HCT116 (cell line): ENCODE data around the gene NEDD4L. TPM values are rescaled to one million over a fixed set of nuclear protein-coding genes. Genes with fewer than 3 reads are reported as not detected.

ENCODE experiments used
- ATAC-seq: fragments of 200-7000 bp; cut with Tn5 transposase; 2 replicates; pipeline ENCODE4 v1.9.1; 2020; ENCODE audit warnings: mild to moderate bottlenecking, moderate library complexity
- BruUV-seq: library from RNA; stranded (reverse); fragments of 400-500 nt; replicated peaks from 2 replicates; lab custom pipeline; 2021; lab: Mats Ljungman, UMichigan
- CTCF ChIA-PET: fragments of 300-600 bp; sonication (Branson Sonifier 250); formaldehyde crosslinking; loops from one replicate; lab custom pipeline; 2021; ENCODE audit warnings: antibody characterized with exemption; lab: Charles Lee
- POLR2A ChIA-PET: fragments of 300-600, 350-600 bp; sonication (Branson Sonifier 250); formaldehyde crosslinking; loops from one replicate; lab custom pipeline; 2021; ENCODE audit warnings: antibody characterized with exemption; lab: Charles Lee
- RAD21 ChIA-PET, 2 experiments: fragments of 300-600 bp; sonication (Branson Sonifier 250); formaldehyde crosslinking; loops; one replicate each; lab custom pipeline; 2023; ENCODE audit warnings: low total read pairs in 2 of 2; ENCODE audit not compliant: uncharacterized antibody in 2 of 2, unreplicated experiment in 2 of 2, low non-redundant PET in 1 of 2; lab: Charles Lee
- DNase-seq: peaks from one replicate; pipeline ENCODE4 v3.0.0-alpha.2; 2010; ENCODE audit warnings: low read depth, low spot score
- H2AFZ ChIP-seq: fragments of 200-600 bp; shearing (Covaris generic), sonication (generic); 2 replicates; pipeline ENCODE4 v1.6.1; 2017; ENCODE audit warnings: low read depth, mixed run types, mixed read lengths, antibody characterized with exemption, low read length; ENCODE audit not compliant: poor library complexity, severe bottlenecking
- H3K27ac ChIP-seq: 2 replicates; pipeline ENCODE4 v1.5.1; 2012; ENCODE audit warnings: low read depth, low read length
- H3K27me3 ChIP-seq: fragments of 200-600 bp; sonication (generic); 2 replicates; pipeline ENCODE4 v1.6.1; 2016; ENCODE audit warnings: mixed run types, low read length, mixed read lengths; ENCODE audit not compliant: insufficient read depth
- H3K36me3 ChIP-seq, 2 experiments: fragments of 200-500 bp in 1 of 2; fragments of 200-600 bp in 1 of 2; sonication (Bioruptor generic) in 1 of 2; sonication (generic) in 1 of 2; 2 replicates each; pipeline versions ENCODE4 v1.5.1 to v1.6.1; 2014 to 2016; ENCODE audit warnings: low read length in 2 of 2, inconsistent platforms in 1 of 2, mixed read lengths in 1 of 2, mixed run types in 1 of 2; ENCODE audit not compliant: insufficient read depth in 2 of 2, control insufficient read depth in 1 of 2
- H3K4me1 ChIP-seq, 2 experiments: fragments of 200-600 bp in 1 of 2; sonication (generic) in 1 of 2; 2 replicates each; pipeline versions ENCODE4 v1.5.1 to v1.6.1; 2012 to 2017; ENCODE audit warnings: low read length in 2 of 2, inconsistent platforms in 1 of 2, mild to moderate bottlenecking in 1 of 2, mixed read lengths in 1 of 2, mixed run types in 1 of 2, moderate library complexity in 1 of 2; ENCODE audit not compliant: insufficient read depth in 2 of 2, control insufficient read depth in 1 of 2
- H3K4me2 ChIP-seq: fragments of 200-600 bp; sonication (generic); 2 replicates; pipeline ENCODE4 v1.6.1; 2017; ENCODE audit warnings: mixed run types, low read length, mixed read lengths
- H3K4me3 ChIP-seq, 2 experiments: fragments of 200-600 bp in 1 of 2; sonication (generic) in 1 of 2; replicated peaks in 1 of 2; 2 replicates each; pipeline ENCODE4 v1.5.1; 2011 to 2016; ENCODE audit warnings: low read length in 2 of 2, control low read depth in 1 of 2, low read depth in 1 of 2, mild to moderate bottlenecking in 1 of 2, mixed read lengths in 1 of 2, mixed run types in 1 of 2
- H3K79me2 ChIP-seq: fragments of 200-600 bp; sonication (generic); 2 replicates; pipeline ENCODE4 v1.6.1; 2017; ENCODE audit warnings: mild to moderate bottlenecking, mixed run types, low read length, moderate library complexity, mixed read lengths; ENCODE audit not compliant: insufficient read depth
- H3K9ac ChIP-seq: fragments of 200-600 bp; sonication (generic); 2 replicates; pipeline ENCODE4 v1.6.1; 2016; ENCODE audit warnings: low read length, mixed read lengths
- H3K9me2 ChIP-seq: fragments of 200-600 bp; sonication (generic), shearing (Covaris generic); 2 replicates; pipeline ENCODE4 v1.6.1; 2017; ENCODE audit warnings: mixed run types, mild to moderate bottlenecking, moderate library complexity; ENCODE audit not compliant: insufficient read depth
- H3K9me3 ChIP-seq, 2 experiments: fragments of 200-500 bp in 1 of 2; fragments of 200-600 bp in 1 of 2; sonication (Bioruptor generic) in 1 of 2; sonication (generic) in 1 of 2; 2 replicates each; pipeline ENCODE4 v1.6.1; 2014 to 2017; ENCODE audit warnings: low read length in 2 of 2, mixed read lengths in 2 of 2, inconsistent platforms in 1 of 2, low read depth in 1 of 2, mild to moderate bottlenecking in 1 of 2, mixed run types in 1 of 2, moderate library complexity in 1 of 2; ENCODE audit not compliant: control insufficient read depth in 1 of 2, insufficient read depth in 1 of 2
- H4K20me1 ChIP-seq: fragments of 200-600 bp; sonication (generic), shearing (Covaris generic); 2 replicates; pipeline ENCODE4 v1.6.1; 2017; ENCODE audit warnings: mixed run types, mild to moderate bottlenecking, moderate library complexity; ENCODE audit not compliant: insufficient read depth
- EGR1 ChIP-seq: IDR thresholded peaks from 2 replicates; pipeline ENCODE4 v1.6.1; 2012; ENCODE audit warnings: low read depth
- ELF1 ChIP-seq: IDR thresholded peaks from 2 replicates; pipeline ENCODE4 v1.6.1; 2012; ENCODE audit warnings: low read depth, borderline replicate concordance
- EZH2 ChIP-seq: fragments of 200-600 bp; sonication (generic); IDR thresholded peaks from 2 replicates; pipeline ENCODE4 v1.6.1; 2017; ENCODE audit warnings: antibody characterized with exemption, mixed run types
- FOSL1 ChIP-seq: IDR thresholded peaks from 2 replicates; pipeline ENCODE4 v1.6.1; 2012; ENCODE audit warnings: low read depth
- JUND ChIP-seq: IDR thresholded peaks from 2 replicates; pipeline ENCODE4 v1.6.1; 2012
- MAX ChIP-seq: IDR thresholded peaks from 2 replicates; pipeline ENCODE4 v1.6.1; 2012
- SRF ChIP-seq: IDR thresholded peaks from 2 replicates; pipeline ENCODE4 v1.6.1; 2012; ENCODE audit warnings: low read depth
- ZBTB33 ChIP-seq: IDR thresholded peaks from 2 replicates; pipeline ENCODE4 v1.6.1; 2011; ENCODE audit warnings: mild to moderate bottlenecking, low read length, moderate library complexity; ENCODE audit not compliant: insufficient replicate concordance; ENCODE audit errors: extremely low read depth
- ZFX ChIP-seq: fragments of 450-650 bp; IDR thresholded peaks from 2 replicates; pipeline ENCODE4 v1.6.1; 2017
- intact Hi-C: fragments of 100-400 bp; cut with micrococcal nuclease; formaldehyde crosslinking; loops from 2 replicates; pipeline ENCODE4 v1.10.0; 2022
- total RNA-seq: library from RNA; stranded (reverse); gene quantifications from one replicate; pipeline ENCODE4 v1.2.1, GENCODE V29; 2021; ENCODE audit not compliant: unreplicated experiment

Gene NEDD4L
- total RNA-seq, 1 experiment from 2014 or later, result 41.5 TPM

- DNase-seq (no peak), ATAC-seq (no peak)
- no peaks in the 10 kb centered on the region for H3K9me3 ChIP-seq
- no peaks in the 10 kb centered on the region for H3K79me2 ChIP-seq
- no peaks in the 10 kb centered on the region for H3K4me1 ChIP-seq
- ChIA-PET RAD21 (no interaction called here), CTCF (no interaction called here), POLR2A (no interaction called here)
- no TSS peak for BruUV-seq
- no peak overlapping the region for H3K9ac ChIP-seq
- no peak for TF ChIP-seq JUND
- no peak for TF ChIP-seq ZBTB33
- no peak for TF ChIP-seq EZH2
- no peak for TF ChIP-seq ELF1
- no peak for TF ChIP-seq FOSL1
- no peak for TF ChIP-seq EGR1
- TF ChIP-seq SRF, result no peak
- TF ChIP-seq MAX, result no peak
- no peak for TF ChIP-seq ZFX
- no peaks in the 10 kb centered on the region for H3K27me3 ChIP-seq
- H4K20me1 ChIP-seq, result 0 out of 2 replicates have a peak, but pooled peaks cover 4% of the 10 kb centered on the region
- H3K4me2 ChIP-seq, result no peak overlapping the region
- no peaks in the 10 kb centered on the region for H3K36me3 ChIP-seq
- H3K9me2 ChIP-seq, result no peaks in the 10 kb centered on the region
- intact Hi-C loops, result no loop called here
- no peak overlapping the region for H2AFZ ChIP-seq
- H3K4me3 ChIP-seq, result no peak overlapping the region
- no peak overlapping the region for H3K27ac ChIP-seq
Measured at GRCh38 chr18:58256316-58257080, 212.5 kb downstream of the NEDD4L start.
